IMR-90 (cell line): Measurements from ENCODE around the gene KAZN. TPM values are rescaled to one million over a fixed set of nuclear protein-coding genes. Genes with fewer than 3 reads are reported as not detected.

ENCODE experiments used
- ATAC-seq: fragments of 200-7000 bp; cut with Tn5 transposase; 2 replicates; pipeline ENCODE4 v1.9.1; 2020; ENCODE audit warnings: low read depth, mild to moderate bottlenecking, moderate library complexity
- BruUV-seq: library from RNA; stranded (reverse); fragments of 400-500 nt; replicated peaks from 2 replicates; lab custom pipeline; 2021; lab: Mats Ljungman, UMichigan
- CTCF ChIA-PET: fragments of 300-600 bp; formaldehyde crosslinking; extraction: SDS; loops from one replicate; lab custom pipeline; 2021; ENCODE audit warnings: antibody characterized with exemption; lab: Yijun Ruan, JAX
- POLR2A ChIA-PET: fragments of 300-600 bp; sonication (Branson Sonifier 250); formaldehyde crosslinking; loops from one replicate; lab custom pipeline; 2022; ENCODE audit warnings: antibody characterized with exemption; ENCODE audit not compliant: unreplicated experiment; lab: Charles Lee
- DNase-seq: peaks from one replicate; pipeline ENCODE4 v3.0.0; 2013
- H2AFZ ChIP-seq: replicated peaks from 2 replicates; pipeline ENCODE3; 2013; ENCODE audit warnings: low read length, mild to moderate bottlenecking; ENCODE audit not compliant: poor library complexity
- H2AK5ac ChIP-seq: 2 replicates; pipeline ENCODE4 v1.6.1; 2013; ENCODE audit warnings: low read depth, low read length, inconsistent platforms
- H2AK9ac ChIP-seq: replicated peaks from 2 replicates; pipeline ENCODE3; 2013; ENCODE audit warnings: mild to moderate bottlenecking, low read depth, low read length, moderate library complexity; ENCODE audit not compliant: poor library complexity
- H2BK120ac ChIP-seq: 2 replicates; pipeline ENCODE4 v1.6.1; 2013; ENCODE audit warnings: low read depth, low read length, inconsistent platforms
- H2BK15ac ChIP-seq: 3 replicates; pipeline ENCODE4 v1.6.1; 2013; ENCODE audit warnings: low read depth, low read length, inconsistent platforms
- H2BK20ac ChIP-seq: 2 replicates; pipeline ENCODE4 v1.6.1; 2013; ENCODE audit warnings: low read depth, mild to moderate bottlenecking, inconsistent platforms, low read length, moderate library complexity
- H2BK5ac ChIP-seq: 2 replicates; pipeline ENCODE4 v1.6.1; 2013; ENCODE audit warnings: mild to moderate bottlenecking, low read depth, low read length, inconsistent platforms; ENCODE audit not compliant: poor library complexity, severe bottlenecking
- H3K14ac ChIP-seq: replicated peaks from 2 replicates; pipeline ENCODE4 v1.6.1; 2013; ENCODE audit warnings: low read depth, low read length, inconsistent platforms
- H3K18ac ChIP-seq: 2 replicates; pipeline ENCODE4 v1.6.1; 2013; ENCODE audit warnings: low read depth, low read length, control low read depth
- H3K23ac ChIP-seq: 2 replicates; pipeline ENCODE4 v1.6.1; 2013; ENCODE audit warnings: low read depth, low read length, inconsistent platforms
- H3K27ac ChIP-seq: 2 replicates; pipeline ENCODE4 v1.5.1; 2013; ENCODE audit warnings: mild to moderate bottlenecking, control low read depth, low read length; ENCODE audit not compliant: insufficient read depth
- H3K27me3 ChIP-seq: 2 replicates; pipeline ENCODE4 v1.6.1; 2013; ENCODE audit warnings: low read length; ENCODE audit not compliant: control insufficient read depth, insufficient read depth
- H3K36me3 ChIP-seq: 2 replicates; pipeline ENCODE4 v1.6.1; 2013; ENCODE audit warnings: low read length, mixed read lengths; ENCODE audit not compliant: control insufficient read depth, insufficient read depth
- H3K4ac ChIP-seq: 2 replicates; pipeline ENCODE4 v1.6.1; 2013; ENCODE audit warnings: low read depth, low read length, inconsistent platforms
- H3K4me1 ChIP-seq: 2 replicates; pipeline ENCODE4 v1.6.1; 2013; ENCODE audit warnings: low read length, mixed read lengths; ENCODE audit not compliant: control insufficient read depth, insufficient read depth
- H3K4me2 ChIP-seq: 2 replicates; pipeline ENCODE4 v1.6.1; 2013; ENCODE audit warnings: low read depth, mild to moderate bottlenecking, control low read depth, low read length, moderate library complexity
- H3K4me3 ChIP-seq: 2 replicates; pipeline ENCODE4 v1.5.1; 2013; ENCODE audit warnings: low read depth, mild to moderate bottlenecking, control low read depth, low read length, moderate library complexity; ENCODE audit not compliant: insufficient read depth
- H3K56ac ChIP-seq: 2 replicates; pipeline ENCODE4 v1.6.1; 2013; ENCODE audit warnings: low read length, inconsistent platforms; ENCODE audit not compliant: insufficient read depth; ENCODE audit errors: extremely low read depth
- H3K79me1 ChIP-seq, 2 experiments: 2 replicates each; pipeline ENCODE4 v1.6.1; 2013; ENCODE audit warnings: low read length in 2 of 2, inconsistent platforms in 1 of 2, low read depth in 1 of 2
- H3K9ac ChIP-seq: 2 replicates; pipeline ENCODE4 v1.6.1; 2013; ENCODE audit warnings: low read depth, low read length, control low read depth
- H3K9me1 ChIP-seq: 2 replicates; pipeline ENCODE4 v1.6.1; 2013; ENCODE audit warnings: low read length, inconsistent platforms; ENCODE audit not compliant: insufficient read depth
- H3K9me3 ChIP-seq: 2 replicates; pipeline ENCODE4 v1.6.1; 2013; ENCODE audit warnings: low read length; ENCODE audit not compliant: control insufficient read depth, insufficient read depth
- H4K20me1 ChIP-seq: 2 replicates; pipeline ENCODE4 v1.6.1; 2013; ENCODE audit warnings: low read length, inconsistent platforms; ENCODE audit not compliant: insufficient read depth
- H4K5ac ChIP-seq: 2 replicates; pipeline ENCODE4 v1.6.1; 2013; ENCODE audit warnings: mild to moderate bottlenecking, low read depth, low read length, control low read depth
- H4K8ac ChIP-seq, 2 experiments: 2 replicates each; pipeline ENCODE4 v1.6.1; 2013; ENCODE audit warnings: low read depth in 2 of 2, low read length in 2 of 2, control low read depth in 1 of 2, inconsistent platforms in 1 of 2
- H4K91ac ChIP-seq: 2 replicates; pipeline ENCODE4 v1.6.1; 2013; ENCODE audit warnings: low read depth, low read length, inconsistent platforms; ENCODE audit not compliant: insufficient read depth
- BHLHE40 ChIP-seq: fragments of 150-350 bp; IDR thresholded peaks from 2 replicates; pipeline ENCODE4 v1.6.1; 2016; ENCODE audit warnings: mild to moderate bottlenecking, low read depth, low read length
- CEBPB ChIP-seq: IDR thresholded peaks from 2 replicates; pipeline ENCODE4 v1.6.1; 2012; ENCODE audit warnings: low read depth, low read length, improper control_type of control experiment
- CHD1 ChIP-seq: IDR thresholded peaks from 2 replicates; pipeline ENCODE4 v1.6.1; 2012; ENCODE audit warnings: low read depth, low read length, improper control_type of control experiment
- ELK1 ChIP-seq: fragments of 150-350 bp; IDR thresholded peaks from 2 replicates; pipeline ENCODE4 v1.6.1; 2016; ENCODE audit warnings: low read depth, mild to moderate bottlenecking, low read length, moderate library complexity, borderline replicate concordance
- FOS ChIP-seq: fragments of 150-350 bp; IDR thresholded peaks from 2 replicates; pipeline ENCODE4 v1.6.1; 2016; ENCODE audit warnings: low read depth, low read length
- MAFK ChIP-seq: IDR thresholded peaks from 2 replicates; pipeline ENCODE4 v1.6.1; 2012; ENCODE audit warnings: low read depth, low read length, improper control_type of control experiment
- MAZ ChIP-seq: IDR thresholded peaks from 2 replicates; pipeline ENCODE4 v1.6.1; 2012; ENCODE audit warnings: low read depth, mild to moderate bottlenecking, low read length, improper control_type of control experiment, moderate library complexity, borderline replicate concordance
- MXI1 ChIP-seq: IDR thresholded peaks from 2 replicates; pipeline ENCODE4 v1.6.1; 2012; ENCODE audit warnings: low read depth, mild to moderate bottlenecking, low read length, moderate library complexity, borderline replicate concordance
- POLR2A ChIP-seq: IDR thresholded peaks from 2 replicates; pipeline ENCODE4 v1.6.1; 2012; ENCODE audit warnings: mild to moderate bottlenecking, low read depth, low read length
- RFX5 ChIP-seq: IDR thresholded peaks from 2 replicates; pipeline ENCODE4 v1.8.0; 2012; ENCODE audit warnings: low read depth, mild to moderate bottlenecking, low read length, moderate library complexity
- USF2 ChIP-seq: fragments of 150-350 bp; IDR thresholded peaks from 2 replicates; pipeline ENCODE4 v1.6.1; 2017; ENCODE audit warnings: mild to moderate bottlenecking, antibody characterized with exemption, low read length, low read depth
- WGBS, 2 experiments: methylation state at CpG; one replicate each; pipeline versions ENCODE4 v1.1.5 to v1.1.7; 2013; ENCODE audit warnings: missing lambda C conversion rate in 2 of 2; ENCODE audit not compliant: insufficient read length in 1 of 2; ENCODE audit errors: extremely low coverage in 2 of 2; 5-methylcytosine and 5-hydroxymethylcytosine counted together
- dilution Hi-C: fragments of 300-500 bp; cut with HindIII; formaldehyde crosslinking; loops from one replicate; pipeline ENCODE4 v1.14.3; 2018; ENCODE audit warnings: low sequenced_read_pairs; ENCODE audit not compliant: unreplicated experiment
- in situ Hi-C: fragments of 300-500 bp; cut with MboI; formaldehyde crosslinking; loops from 3 replicates; pipeline ENCODE4 v1.14.3; 2019; ENCODE audit warnings: low sequenced_read_pairs, inconsistent platforms, mixed read lengths
- intact Hi-C: fragments of 100-400 bp; cut with micrococcal nuclease; formaldehyde crosslinking; loops from 2 replicates; pipeline ENCODE4 v1.10.0; 2022
- polyA plus RNA-seq, 3 experiments: library from polyadenylated mRNA; depleted of rRNA; stranded (reverse); fragments of >200 nt; gene quantifications; 2 replicates each; pipeline ENCODE4 v1.2.3, GENCODE V29; 2012; ENCODE audit warnings: low replicate concordance in 1 of 3
- total RNA-seq: library from RNA; depleted of rRNA; stranded (reverse); fragments of >200 nt; gene quantifications from 2 replicates; pipeline ENCODE4 v1.2.3, GENCODE V29; 2012

KAZN gene
- total and polyA plus RNA-seq, 2 of the 4 experiments (the other 2 are of a cell fraction): 5.2 to 10.5 TPM

GRCh38 chr1:14659913-14660312, 61.4 kb downstream of the KAZN start:
- Histone ChIP-seq H3K36me3 (no peaks in the 10 kb centered on the region), H2AK9ac (no peak overlapping the region), H2BK120ac (no peak overlapping the region), H2BK20ac (no peak overlapping the region), H4K20me1 (no peaks in the 10 kb centered on the region), H3K79me1 (no peaks in the 10 kb centered on the region), H3K4me2 (no peak overlapping the region), H3K9ac (no peak overlapping the region), H3K4ac (no peak overlapping the region), H4K8ac (no peak overlapping the region), H3K27ac (no peak overlapping the region), H4K91ac (no peak overlapping the region), H3K27me3 (peaks cover 2% of the 10 kb centered on the region; the same call in 1 of the 2 replicates), H2AK5ac (no peak overlapping the region), H2BK5ac (no peak overlapping the region), H3K4me1 (no peaks in the 10 kb centered on the region; the same call in 1 of the 2 replicates), H2BK15ac (no peak overlapping the region), H2AFZ (no peak overlapping the region), H3K23ac (no peak overlapping the region), H3K9me3 (no peaks in the 10 kb centered on the region), H3K56ac (no peak overlapping the region), H3K14ac (no peak overlapping the region), H3K4me3 (no peak overlapping the region), H4K5ac (no peak overlapping the region), H3K9me1 (no peaks in the 10 kb centered on the region), H3K18ac (no peak overlapping the region)
- ATAC-seq (no peak), DNase-seq (no peak)
- POLR2A ChIA-PET: no interaction called here
- no CpG with 5 or more reads among the region's 11 CpGs for WGBS, 2 experiments
- no TSS peak for BruUV-seq
- intact Hi-C loops: no loop called here
- no peak for TF ChIP-seq CHD1
- no peak for TF ChIP-seq USF2
- no peak for TF ChIP-seq FOS
- TF ChIP-seq POLR2A: no peak
- TF ChIP-seq CEBPB: no peak
- no peak for TF ChIP-seq RFX5
- no peak for TF ChIP-seq BHLHE40
- TF ChIP-seq ELK1: no peak
- no peak for TF ChIP-seq MAFK
- no peak for TF ChIP-seq MAZ
- no peak for TF ChIP-seq MXI1
- in situ Hi-C loops: no loop called here
- CTCF ChIA-PET: no interaction called here
- dilution Hi-C loops: no loop called here
